GM06990 (cell line): Measurements from ENCODE around the gene NXPH1.

Source experiments
- DNase-seq: peaks from one replicate; pipeline ENCODE4 v3.0.0-alpha.2; 2011; ENCODE audit not compliant: insufficient read length; ENCODE audit errors: extremely low read depth
- H3K27me3 ChIP-seq: replicated peaks from 2 replicates; pipeline ENCODE4 v1.6.0; 2011; ENCODE audit warnings: low read length; ENCODE audit not compliant: control insufficient read depth, insufficient read depth
- H3K36me3 ChIP-seq: 2 replicates; pipeline ENCODE4 v1.5.1; 2011; ENCODE audit warnings: low read length; ENCODE audit not compliant: control insufficient read depth, insufficient read depth
- H3K4me3 ChIP-seq: replicated peaks from 2 replicates; pipeline ENCODE4 v1.5.1; 2011; ENCODE audit warnings: low read depth, mild to moderate bottlenecking, control low read depth, low read length
- TF ChIP-seq, protein P1 (sequence below): IDR thresholded peaks from 2 replicates; pipeline ENCODE4 v1.5.1; 2011; ENCODE audit warnings: low read length, control low read depth, mild to moderate bottlenecking, inconsistent platforms; ENCODE audit not compliant: insufficient read depth, poor library complexity, severe bottlenecking

Gene NXPH1

GRCh38 chr7:8434290-8435002 is 1.0 kb downstream of the NXPH1 start:
- TF ChIP-seq, protein P1, sequence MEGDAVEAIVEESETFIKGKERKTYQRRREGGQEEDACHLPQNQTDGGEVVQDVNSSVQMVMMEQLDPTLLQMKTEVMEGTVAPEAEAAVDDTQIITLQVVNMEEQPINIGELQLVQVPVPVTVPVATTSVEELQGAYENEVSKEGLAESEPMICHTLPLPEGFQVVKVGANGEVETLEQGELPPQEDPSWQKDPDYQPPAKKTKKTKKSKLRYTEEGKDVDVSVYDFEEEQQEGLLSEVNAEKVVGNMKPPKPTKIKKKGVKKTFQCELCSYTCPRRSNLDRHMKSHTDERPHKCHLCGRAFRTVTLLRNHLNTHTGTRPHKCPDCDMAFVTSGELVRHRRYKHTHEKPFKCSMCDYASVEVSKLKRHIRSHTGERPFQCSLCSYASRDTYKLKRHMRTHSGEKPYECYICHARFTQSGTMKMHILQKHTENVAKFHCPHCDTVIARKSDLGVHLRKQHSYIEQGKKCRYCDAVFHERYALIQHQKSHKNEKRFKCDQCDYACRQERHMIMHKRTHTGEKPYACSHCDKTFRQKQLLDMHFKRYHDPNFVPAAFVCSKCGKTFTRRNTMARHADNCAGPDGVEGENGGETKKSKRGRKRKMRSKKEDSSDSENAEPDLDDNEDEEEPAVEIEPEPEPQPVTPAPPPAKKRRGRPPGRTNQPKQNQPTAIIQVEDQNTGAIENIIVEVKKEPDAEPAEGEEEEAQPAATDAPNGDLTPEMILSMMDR: no peak
- Histone ChIP-seq H3K36me3 (no peaks in the 10 kb centered on the region), H3K27me3 (peaks cover 1% of the 10 kb centered on the region), H3K4me3 (no peak overlapping the region)
- DNase-seq: no peak

DNA sequence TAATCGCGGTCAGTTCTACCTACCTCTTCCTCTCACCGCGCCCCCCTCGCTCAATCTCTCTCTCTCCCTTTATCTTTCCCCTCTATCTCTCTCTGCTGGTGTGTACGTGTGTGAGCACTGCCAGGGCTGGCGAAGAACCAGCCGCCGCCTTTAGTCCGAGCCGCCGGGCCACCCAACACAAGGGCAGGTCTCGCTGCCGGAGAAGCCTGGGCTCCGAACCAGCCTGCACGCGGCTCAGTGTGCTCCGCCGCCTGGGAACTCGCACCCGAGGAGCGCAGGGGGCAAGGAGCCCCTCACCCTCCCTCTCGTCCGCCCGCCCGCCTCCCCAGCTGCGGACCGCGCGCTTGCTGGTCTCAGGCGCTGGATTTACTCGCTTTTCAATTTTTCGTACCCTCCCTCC is 1.7 kb downstream of the NXPH1 start:
- TF ChIP-seq, protein P1: no peak
- no peak for DNase-seq
- Histone ChIP-seq H3K36me3 (no peaks in the 10 kb centered on the region), H3K27me3 (peaks cover 1% of the 10 kb centered on the region), H3K4me3 (no peak overlapping the region)

DNA sequence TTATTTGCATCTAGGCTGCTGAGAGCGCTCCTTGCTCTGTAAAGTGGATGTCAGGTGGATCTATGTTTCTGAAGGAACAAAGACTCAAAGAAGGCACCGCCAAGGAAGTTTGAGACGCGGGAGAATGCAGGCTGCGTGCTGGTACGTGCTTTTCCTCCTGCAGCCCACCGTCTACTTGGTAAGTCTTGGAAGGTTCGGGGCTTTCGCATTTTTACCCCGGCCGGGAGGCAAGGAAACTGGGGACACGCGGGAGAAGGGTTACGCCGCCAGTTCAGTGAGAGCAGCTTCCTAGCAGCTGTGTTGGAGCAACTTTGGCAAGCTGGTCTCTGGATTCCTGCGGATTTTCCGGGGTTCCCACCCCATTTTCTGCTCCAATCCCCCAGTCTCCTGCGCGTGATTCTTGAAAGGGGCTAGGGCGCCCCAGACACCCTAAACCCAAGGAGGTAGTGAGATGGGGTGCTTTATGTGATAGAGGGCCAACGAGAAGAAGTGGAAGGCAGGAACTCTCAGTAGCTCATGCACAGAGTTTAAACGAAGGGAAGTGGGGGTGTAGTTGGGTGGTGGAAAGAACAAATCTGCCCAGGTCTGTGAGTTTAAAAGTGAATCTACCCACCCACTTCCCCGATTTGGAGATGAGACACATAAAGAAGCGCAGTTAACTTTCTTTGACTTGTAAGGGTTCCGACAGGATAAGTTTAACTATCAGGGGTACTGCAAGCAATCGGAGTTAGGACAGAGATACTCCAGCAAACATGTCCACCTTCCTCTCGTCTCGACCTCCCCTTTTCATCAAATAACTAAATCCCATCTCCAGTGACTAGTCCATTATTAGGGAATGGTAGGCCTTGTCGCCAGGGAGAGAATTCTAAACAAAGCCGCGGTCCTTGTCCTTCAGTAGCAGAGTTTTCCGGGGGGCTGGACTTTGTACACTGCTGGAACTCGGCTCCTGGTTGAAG is 2.5 kb downstream of the NXPH1 start:
- Histone ChIP-seq H3K36me3 (no peaks in the 10 kb centered on the region), H3K27me3 (peaks cover 1% of the 10 kb centered on the region), H3K4me3 (no peak overlapping the region)
- DNase-seq: no peak
- TF ChIP-seq, protein P1: no peak

DNA sequence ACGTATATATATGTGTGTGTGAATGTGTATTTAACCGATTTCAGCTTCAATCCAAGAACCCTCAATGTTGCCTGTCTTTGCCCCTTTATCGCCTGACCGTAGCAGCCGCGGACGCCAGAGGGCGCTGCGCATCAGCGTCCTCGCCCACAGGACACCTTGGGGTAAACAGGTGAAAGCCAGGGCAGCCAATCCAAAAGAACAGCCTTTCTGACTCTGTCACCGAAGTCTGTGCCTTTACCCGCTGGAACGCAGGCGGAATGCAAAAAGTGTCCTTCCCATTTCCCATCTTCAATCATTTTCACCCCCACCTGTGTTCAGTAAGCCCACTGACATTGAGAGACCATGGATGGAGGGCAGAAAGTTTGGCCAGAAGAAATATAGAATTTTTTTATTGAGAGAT is 3.6 kb downstream of the NXPH1 start:
- peak; percentile 74 for DNase-seq
- Histone ChIP-seq H3K4me3 (no peak overlapping the region), H3K36me3 (no peaks in the 10 kb centered on the region), H3K27me3 (peaks cover 1% of the 10 kb centered on the region)
- TF ChIP-seq, protein P1: peak; percentile 95

DNA sequence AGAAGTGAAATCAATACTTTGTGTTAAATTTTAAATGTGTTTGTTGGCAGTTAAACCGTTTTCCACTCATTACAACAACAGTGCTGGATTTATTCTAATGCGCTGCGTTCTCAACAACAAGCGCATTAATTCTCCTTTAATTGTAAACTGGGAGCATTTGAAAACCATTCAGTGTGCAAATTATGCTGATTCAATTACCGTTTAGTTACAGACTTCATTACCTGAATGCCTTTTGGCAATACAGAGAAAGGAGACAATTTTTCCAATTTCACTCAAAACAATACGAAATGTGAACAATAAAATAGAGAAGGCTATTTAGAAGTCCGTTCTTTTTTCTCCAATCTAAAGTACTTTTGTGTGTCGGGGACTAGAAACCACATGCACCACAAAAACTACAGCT is 4.2 kb downstream of the NXPH1 start:
- H3K4me3 ChIP-seq: no peak overlapping the region
- H3K36me3 ChIP-seq: no peaks in the 10 kb centered on the region
- TF ChIP-seq, protein P1: no peak
- no peak for DNase-seq
- H3K27me3 ChIP-seq: peaks cover 1% of the 10 kb centered on the region
